ENCODE measurements around the gene POM121L2.

POM121L2 gene

DNA sequence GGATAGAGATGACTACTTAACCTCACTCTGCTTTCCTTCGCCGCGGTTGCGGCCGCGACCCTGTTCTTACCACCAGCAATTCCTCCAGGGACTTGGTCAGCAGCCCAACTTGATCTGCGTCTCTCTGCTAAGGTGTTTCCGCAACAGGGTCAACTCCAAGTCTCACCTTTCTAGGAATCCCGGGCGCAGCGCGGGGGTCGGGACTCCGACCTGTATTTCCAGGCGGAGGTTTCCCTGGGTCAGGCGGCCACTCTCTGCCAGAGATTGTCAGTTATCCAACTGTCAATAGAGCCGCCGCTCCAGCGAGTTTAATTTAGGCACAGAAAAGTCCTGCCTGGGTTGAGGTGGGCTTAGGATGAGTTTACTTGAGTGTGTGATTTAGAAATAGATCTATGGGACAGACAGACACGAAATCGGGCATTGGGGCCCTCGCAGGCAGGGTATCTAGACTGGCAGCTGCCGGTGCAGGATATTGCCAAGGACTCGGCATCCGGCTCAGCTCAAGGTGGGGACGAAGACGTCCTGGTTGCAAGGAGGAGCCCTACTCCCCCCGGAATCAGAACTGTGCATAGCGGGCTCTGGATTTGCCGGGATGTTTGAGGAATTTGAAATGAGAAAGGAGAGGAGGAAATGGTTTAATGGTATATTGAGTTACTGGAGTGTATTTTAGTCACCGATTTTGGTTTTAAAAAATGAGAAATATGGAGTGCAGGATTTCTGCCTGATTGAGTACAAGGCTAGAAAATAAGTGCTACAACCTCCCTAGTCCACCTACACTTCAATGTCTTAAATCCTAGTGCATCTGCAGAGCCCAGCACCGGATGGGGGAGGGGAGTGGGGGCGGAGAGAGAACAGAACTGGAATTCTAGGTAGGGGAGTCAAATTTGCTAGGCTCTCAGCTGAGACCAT is 23.7 kb downstream of the POM121L2 start:
- TF ChIP-seq TCF12 (IDR thresholded peaks at IDR 0.05; ENCODE audit: low read depth) (no peak), MAX (IDR thresholded peaks at IDR 0.05) (no peak), REST (IDR thresholded peaks at IDR 0.05; ENCODE audit: low read depth) (no peak)

GRCh38 chr6:27287751-27288135 is 24.3 kb downstream of the POM121L2 start:
- TF ChIP-seq YY1 (IDR thresholded peaks at IDR 0.05; ENCODE audit: low read depth) (no peak), NFIC (IDR thresholded peaks at IDR 0.05) (no peak), FOXM1 (IDR thresholded peaks at IDR 0.05; ENCODE audit: borderline replicate concordance, low read depth) (no peak), CEBPB (IDR thresholded peaks at IDR 0.05) (no peak), REST (IDR thresholded peaks at IDR 0.05; ENCODE audit: low read depth) (no peak), TCF12 (IDR thresholded peaks at IDR 0.05; ENCODE audit: low read depth) (no peak), RAD21 (IDR thresholded peaks at IDR 0.05; ENCODE audit: low read depth) (no peak), EGR1 (IDR thresholded peaks at IDR 0.05) (no peak), TEAD4 (IDR thresholded peaks at IDR 0.05) (no peak), MAX (IDR thresholded peaks at IDR 0.05) (no peak), EP300 (IDR thresholded peaks at IDR 0.05; ENCODE audit: borderline replicate concordance) (no peak), CREB1 (IDR thresholded peaks at IDR 0.05; ENCODE audit: low read depth) (no peak), TAF1 (IDR thresholded peaks at IDR 0.05; ENCODE audit: low read depth) (no peak)
- TF ChIP-seq, protein P1, sequence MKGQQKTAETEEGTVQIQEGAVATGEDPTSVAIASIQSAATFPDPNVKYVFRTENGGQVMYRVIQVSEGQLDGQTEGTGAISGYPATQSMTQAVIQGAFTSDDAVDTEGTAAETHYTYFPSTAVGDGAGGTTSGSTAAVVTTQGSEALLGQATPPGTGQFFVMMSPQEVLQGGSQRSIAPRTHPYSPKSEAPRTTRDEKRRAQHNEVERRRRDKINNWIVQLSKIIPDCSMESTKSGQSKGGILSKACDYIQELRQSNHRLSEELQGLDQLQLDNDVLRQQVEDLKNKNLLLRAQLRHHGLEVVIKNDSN (IDR thresholded peaks at IDR 0.05), result no peak

DNA sequence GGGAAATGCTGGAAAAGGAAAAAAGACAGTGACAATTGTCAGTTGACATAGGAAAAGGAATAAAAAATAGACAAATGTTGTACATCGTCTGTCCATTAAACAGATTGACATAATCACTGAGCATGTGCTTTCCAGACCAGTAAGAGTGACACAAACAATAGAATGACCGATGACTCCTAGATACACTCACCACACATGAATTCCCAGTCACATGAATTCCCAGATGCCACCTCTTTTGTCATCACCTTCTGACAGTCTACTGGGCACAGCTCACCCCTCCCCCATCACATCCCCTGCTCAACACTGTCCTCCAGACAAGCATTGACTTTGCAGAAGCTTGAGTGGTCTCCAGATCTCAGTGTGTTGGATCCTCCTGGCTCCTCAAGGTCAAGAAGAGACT is 25.9 kb downstream of the POM121L2 start:
- TF ChIP-seq TCF12 (IDR thresholded peaks at IDR 0.05; ENCODE audit: low read depth), result no peak
- TF ChIP-seq FOXM1 (IDR thresholded peaks at IDR 0.05; ENCODE audit: borderline replicate concordance, low read depth), result no peak
- no peak for TF ChIP-seq YY1 (IDR thresholded peaks at IDR 0.05; ENCODE audit: low read depth)
- no peak for TF ChIP-seq NFIC (IDR thresholded peaks at IDR 0.05)
- TF ChIP-seq, protein P1 (IDR thresholded peaks at IDR 0.05), result no peak
- no peak for TF ChIP-seq RAD21 (IDR thresholded peaks at IDR 0.05; ENCODE audit: low read depth)
- TF ChIP-seq EP300 (IDR thresholded peaks at IDR 0.05; ENCODE audit: borderline replicate concordance), result no peak
- no peak for TF ChIP-seq CEBPB (IDR thresholded peaks at IDR 0.05)
- no peak for TF ChIP-seq CREB1 (IDR thresholded peaks at IDR 0.05; ENCODE audit: low read depth)
- no peak for TF ChIP-seq ZBTB7A (IDR thresholded peaks at IDR 0.05; ENCODE audit: low read depth)
- TF ChIP-seq TAF1 (IDR thresholded peaks at IDR 0.05; ENCODE audit: low read depth), result no peak
- TF ChIP-seq TEAD4 (IDR thresholded peaks at IDR 0.05), result no peak
- no peak for TF ChIP-seq REST (IDR thresholded peaks at IDR 0.05; ENCODE audit: low read depth)
- no peak for TF ChIP-seq MAX (IDR thresholded peaks at IDR 0.05)
- no peak for TF ChIP-seq EGR1 (IDR thresholded peaks at IDR 0.05)

DNA sequence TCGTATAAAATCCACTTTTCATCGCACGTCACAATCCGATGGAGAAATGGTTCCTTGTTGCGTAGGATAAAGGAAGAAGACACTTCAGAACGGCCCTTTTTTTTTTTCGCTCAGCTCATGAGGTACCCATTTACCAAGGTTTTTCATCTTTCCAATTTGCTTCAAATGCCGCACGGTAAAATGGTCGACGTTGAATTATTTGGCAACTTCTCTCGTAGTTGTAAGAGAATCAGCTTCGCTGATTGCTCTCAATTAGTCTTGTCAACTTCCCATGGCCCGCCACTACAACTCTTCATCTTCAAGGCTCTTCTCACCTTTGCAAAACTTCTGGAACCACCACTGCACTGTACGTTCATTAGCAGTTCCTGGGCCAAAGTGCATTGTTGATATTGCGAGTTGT is 28.8 kb downstream of the POM121L2 start:
- TF ChIP-seq RAD21 (IDR thresholded peaks at IDR 0.05; ENCODE audit: low read depth) (no peak), TCF12 (IDR thresholded peaks at IDR 0.05; ENCODE audit: low read depth) (no peak), ZBTB7A (IDR thresholded peaks at IDR 0.05; ENCODE audit: low read depth) (no peak), TAF1 (IDR thresholded peaks at IDR 0.05; ENCODE audit: low read depth) (no peak), FOXM1 (IDR thresholded peaks at IDR 0.05; ENCODE audit: borderline replicate concordance, low read depth) (no peak), YY1 (IDR thresholded peaks at IDR 0.05; ENCODE audit: low read depth) (no peak), REST (IDR thresholded peaks at IDR 0.05; ENCODE audit: low read depth) (no peak), EGR1 (IDR thresholded peaks at IDR 0.05) (no peak)
- TF ChIP-seq, protein P1 (IDR thresholded peaks at IDR 0.05), result no peak
